Prostate gland (tissue), 2 donors: ENCODE measurements around the gene TSR1.

Experiments used
- CTCF ChIP-seq, 4 experiments: fragments of 200-600 bp in 2 of 4; fragments of 450-650 bp in 2 of 4; sonication (generic) in 2 of 4; IDR thresholded peaks; 1 replicate in 3 of 4; 2 replicates in 1 of 4; pipeline ENCODE4 v1.5.1; 2016 to 2019; ENCODE audit warnings: antibody characterized with exemption in 4 of 4, mild to moderate bottlenecking in 2 of 4, moderate library complexity in 2 of 4
- POLR2A ChIP-seq: fragments of 450-650 bp; IDR thresholded peaks from one replicate; pipeline ENCODE4 v1.6.1; 2016; ENCODE audit warnings: antibody characterized with exemption, mild to moderate bottlenecking

GRCh38 chr17:2375406-2375805, 39.1 kb upstream of the TSR1 start:
- TF ChIP-seq POLR2A (no peak), CTCF (IDR thresholded peaks at IDR 0.05) (no peak)
